ENCODE measurements around the gene WEE2.
"Not testable (repeated sequence)": the region's sequence is repeated elsewhere in the genome, so short reads cannot be mapped to it uniquely, and the experiment has no call there.

WEE2 gene

DNA sequence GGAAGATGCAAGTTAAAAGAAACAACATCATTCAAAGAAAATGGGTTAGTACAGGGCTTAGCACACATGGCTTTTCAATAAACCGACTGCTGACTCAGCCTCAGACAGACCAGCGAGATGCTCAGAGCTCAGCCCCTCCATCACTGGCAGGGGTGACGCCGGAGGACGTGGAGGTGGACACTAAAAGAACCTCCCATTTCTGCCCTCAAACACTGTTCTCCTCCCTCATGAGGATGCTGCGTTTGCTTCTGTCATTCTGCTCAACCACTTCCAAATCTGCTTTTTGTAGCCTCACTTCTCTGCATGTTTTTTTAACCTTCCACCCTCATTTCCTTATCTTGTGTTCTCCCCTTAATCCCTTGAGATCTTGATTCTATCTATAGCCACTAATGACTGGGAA is 21.5 kb upstream of the WEE2 start:
- in situ Hi-C loops (cut with HindIII; ENCODE audit: low pct_ligation_motif_present, low pct_unique_long_range_greater_than_20kb, low sequenced_read_pairs), result no loop called here
- DNase-seq, result no peak

DNA sequence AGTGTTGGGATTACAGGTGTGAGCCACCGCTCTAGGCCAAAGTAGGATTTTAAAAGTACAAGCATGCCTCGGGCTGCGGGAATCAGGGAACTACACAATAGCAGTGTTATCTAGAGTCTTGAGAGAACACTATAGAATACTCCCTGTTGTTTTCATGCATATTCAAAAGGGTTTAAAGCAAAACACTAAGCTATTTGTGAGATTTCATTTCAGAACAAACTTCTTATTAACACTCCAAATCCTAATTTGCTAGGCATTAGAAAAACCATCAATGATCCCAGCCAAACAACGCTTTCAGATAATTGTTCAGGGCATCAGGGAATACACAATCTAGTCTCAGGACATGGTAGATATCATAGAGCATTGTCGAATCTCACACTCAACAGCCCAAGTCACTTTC is 20.1 kb upstream of the WEE2 start:
- in situ Hi-C loops (cut with HindIII; ENCODE audit: low pct_ligation_motif_present, low pct_unique_long_range_greater_than_20kb, low sequenced_read_pairs), result no loop called here

DNA sequence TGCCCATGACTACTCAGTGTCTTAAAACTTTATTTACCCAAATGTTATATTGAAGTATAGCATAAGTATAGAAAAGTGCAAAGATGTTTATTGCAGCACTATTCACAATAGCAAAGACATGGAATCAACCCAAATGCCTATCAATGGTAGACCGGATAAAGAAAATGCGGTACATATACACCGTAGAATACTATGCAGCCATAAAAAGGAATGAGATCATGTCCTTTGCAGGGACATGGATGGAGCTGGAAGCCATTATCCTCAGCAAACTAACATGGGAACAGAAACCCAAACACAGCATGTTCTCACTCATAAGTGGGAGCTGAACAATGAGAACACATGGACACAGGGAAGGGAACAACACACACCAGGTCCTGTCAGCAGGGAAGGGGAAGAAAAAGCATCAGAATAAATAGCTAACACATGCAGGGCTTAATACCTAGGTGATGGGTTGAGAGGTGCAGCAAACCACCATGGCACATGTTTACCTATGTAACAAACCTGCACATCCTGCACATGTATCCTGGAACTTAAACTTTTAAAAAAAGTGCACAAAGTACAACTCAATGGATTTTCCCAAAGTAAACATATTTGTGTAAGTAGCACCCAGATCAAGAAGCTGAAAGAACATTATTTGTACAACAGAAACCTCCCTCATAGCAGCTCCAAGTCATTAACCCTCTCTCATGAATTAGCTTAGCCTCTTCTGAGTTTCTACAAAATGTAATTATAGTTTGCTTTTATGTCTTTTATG is 18.9 kb upstream of the WEE2 start:
- DNase-seq; in situ Hi-C loops (cut with HindIII; ENCODE audit: low pct_ligation_motif_present, low pct_unique_long_range_greater_than_20kb, low sequenced_read_pairs): not testable (repeated sequence)

More for the DNA sequence above, 20.1 kb upstream of the WEE2 start:
- DNase-seq, result no peak

DNA sequence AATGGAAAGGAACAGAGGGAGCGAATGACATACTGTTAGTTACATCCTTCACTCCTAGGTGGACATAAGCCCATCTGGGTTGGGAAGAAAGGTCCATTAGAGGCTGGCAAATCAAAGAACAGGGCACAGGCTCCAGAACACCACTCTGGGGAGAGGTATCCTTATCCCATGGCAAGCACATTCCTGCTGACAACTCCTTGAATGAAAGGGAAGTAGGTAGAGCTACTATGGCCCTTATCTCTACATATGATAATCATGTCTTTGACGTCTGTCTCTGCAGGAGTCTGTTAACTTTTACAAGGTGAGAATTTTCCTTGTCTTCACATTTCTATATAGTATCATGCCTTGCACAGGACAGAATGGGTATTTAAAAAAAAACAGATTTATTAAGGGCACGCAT is 16.6 kb upstream of the WEE2 start:
- in situ Hi-C loops (cut with HindIII; ENCODE audit: low pct_ligation_motif_present, low pct_unique_long_range_greater_than_20kb, low sequenced_read_pairs), result no loop called here
- DNase-seq, result no peak

DNA sequence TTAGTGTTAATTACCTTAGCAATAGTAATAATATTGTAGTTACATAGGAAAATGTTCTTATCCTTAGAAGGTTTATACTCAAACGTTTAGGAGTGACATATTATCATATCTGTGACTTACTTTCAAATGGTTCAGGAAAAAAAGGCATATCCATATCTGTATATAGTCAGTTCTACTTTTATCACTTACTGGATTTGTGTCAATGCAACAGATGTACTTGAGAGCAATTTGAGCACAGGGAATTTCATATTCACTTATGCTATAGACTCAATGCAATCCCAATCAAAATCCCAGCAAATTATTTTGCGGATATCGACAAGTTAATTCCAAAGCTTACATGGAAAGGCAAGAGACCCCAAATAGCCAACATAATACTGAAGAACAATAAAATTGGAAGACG is 16.2 kb upstream of the WEE2 start:
- DNase-seq, result no peak
- in situ Hi-C loops (cut with HindIII; ENCODE audit: low pct_ligation_motif_present, low pct_unique_long_range_greater_than_20kb, low sequenced_read_pairs), result no loop called here

DNA sequence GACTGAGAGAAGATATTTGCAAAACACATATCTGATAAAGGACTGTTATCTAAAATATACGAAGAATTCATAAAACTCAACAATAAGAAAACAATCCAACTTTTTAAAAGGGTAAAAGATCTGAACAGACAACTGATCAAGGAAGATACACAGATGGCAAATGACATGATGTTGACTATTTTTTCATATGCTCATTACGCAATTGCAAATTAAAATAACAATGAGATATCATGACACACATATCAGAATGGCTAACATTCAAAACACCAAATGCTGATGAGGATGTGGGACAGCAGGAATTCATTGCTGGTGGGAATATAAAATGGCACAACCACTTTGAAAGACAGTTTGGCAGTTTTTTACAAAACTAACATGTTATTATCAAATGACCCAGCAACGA is 15.1 kb upstream of the WEE2 start:
- no peak for DNase-seq
- in situ Hi-C loops (cut with HindIII; ENCODE audit: low pct_ligation_motif_present, low pct_unique_long_range_greater_than_20kb, low sequenced_read_pairs), result no loop called here

DNA sequence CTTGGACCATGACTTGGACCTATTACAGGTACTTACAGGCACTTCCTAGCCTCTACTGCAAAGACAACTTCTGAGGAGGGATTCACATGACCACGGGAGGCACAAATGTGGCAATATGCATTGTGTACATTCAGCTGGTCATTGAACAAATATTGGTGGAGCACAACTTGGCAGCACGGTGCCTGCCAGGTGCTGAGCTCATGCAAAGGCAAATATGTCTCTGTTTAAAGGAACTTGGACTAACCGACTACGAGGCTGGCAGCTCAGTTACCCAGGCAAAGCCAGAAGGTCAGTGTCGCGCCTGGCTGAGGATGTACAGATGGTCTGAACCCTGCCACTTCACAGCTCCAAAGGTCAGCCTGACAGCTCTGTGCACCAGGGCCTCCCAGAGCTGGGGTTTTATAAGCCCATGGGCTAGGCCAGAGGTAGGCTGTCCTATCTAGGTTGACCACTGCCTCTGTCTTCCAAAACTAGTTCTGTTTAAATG is 12.3 kb upstream of the WEE2 start:
- DNase-seq, result peak; percentile 40
- in situ Hi-C loops (cut with HindIII; ENCODE audit: low pct_ligation_motif_present, low pct_unique_long_range_greater_than_20kb, low sequenced_read_pairs), result no loop called here

DNA sequence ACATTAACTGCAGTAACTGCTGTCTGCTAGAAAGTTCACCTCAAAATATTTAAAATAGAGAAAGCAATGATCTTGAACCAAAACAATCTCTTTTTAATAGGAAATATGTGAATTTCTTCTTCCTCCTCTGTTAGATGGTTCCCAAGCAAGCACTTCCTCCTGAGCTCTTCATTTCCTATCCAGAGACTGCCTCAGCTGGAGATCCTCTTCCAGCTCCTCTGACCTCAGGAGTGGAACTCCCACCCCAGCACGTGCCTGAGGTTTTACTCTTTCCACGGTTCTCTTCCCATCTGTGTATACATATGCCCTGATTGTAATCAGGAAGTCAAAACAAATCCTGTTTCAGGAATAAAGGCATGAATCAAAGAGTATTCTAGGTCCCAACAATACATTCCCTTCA is 11.8 kb upstream of the WEE2 start:
- in situ Hi-C loops (cut with HindIII; ENCODE audit: low pct_ligation_motif_present, low pct_unique_long_range_greater_than_20kb, low sequenced_read_pairs), result no loop called here
- no peak for DNase-seq

DNA sequence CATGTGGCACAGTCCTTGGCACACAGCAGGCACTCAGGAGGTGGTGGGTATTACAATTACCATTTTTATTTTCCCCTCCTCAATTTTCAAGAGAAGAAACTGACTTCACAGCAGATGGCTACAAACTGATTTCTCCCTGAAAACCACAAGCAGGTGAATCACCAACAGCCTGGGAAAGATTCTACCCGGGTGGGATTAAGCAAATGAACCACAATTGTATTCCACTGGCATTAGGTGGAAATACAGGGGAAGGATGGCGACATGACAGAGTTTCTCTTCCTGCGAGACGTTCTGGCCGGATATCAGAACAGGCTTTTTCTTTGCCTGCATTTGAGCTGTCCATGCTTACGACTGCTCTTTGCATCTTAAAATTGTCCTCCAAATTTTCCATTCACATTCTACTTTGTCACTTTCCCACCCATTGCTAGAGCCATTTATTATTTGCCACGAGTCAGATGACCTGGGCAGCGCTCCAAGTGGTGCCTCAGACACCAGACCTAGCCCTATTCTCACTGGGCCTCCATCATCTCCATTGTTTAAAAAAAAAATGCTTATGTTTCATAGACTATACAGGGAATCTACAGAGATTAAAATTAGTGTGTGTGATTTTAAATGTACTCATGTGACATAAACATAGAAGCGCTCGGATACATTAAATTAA is 10.8 kb upstream of the WEE2 start:
- in situ Hi-C loops (cut with HindIII; ENCODE audit: low pct_ligation_motif_present, low pct_unique_long_range_greater_than_20kb, low sequenced_read_pairs), result no loop called here
- DNase-seq, result peak; percentile 85

DNA sequence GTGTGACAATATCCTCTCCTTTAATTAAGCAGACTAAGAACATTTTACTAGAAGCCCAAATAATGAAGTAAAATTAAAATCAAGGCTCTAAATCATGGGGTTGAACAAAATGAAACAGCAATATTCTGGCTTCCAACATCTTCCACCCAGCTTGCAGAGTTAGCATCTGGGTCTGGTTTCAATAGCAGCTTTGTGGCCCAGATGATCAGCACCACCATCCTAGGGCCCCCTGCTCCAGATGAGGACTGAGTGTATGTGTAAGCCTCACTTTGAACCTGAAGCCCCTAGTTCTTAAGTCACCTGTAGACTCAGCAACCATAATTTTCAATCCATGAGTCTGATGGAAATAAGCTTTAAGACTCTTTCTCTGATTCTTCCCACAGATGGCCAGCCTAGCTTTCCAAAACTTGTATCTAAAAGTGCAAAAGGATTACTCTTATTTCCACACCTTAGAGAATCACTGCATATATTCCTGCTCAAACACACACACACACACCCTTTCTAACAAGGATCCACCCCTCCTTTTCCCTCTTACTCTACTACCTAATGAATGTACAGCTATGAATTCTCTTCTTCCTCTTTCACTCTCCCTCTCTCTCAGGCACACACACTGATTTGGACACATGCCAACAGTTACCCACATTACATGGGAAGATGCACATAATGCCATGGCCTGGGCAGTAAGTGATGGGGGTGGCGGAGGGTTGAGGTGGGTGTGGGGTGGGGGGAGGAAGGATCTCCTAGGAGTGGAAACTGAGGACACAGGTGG is 9.7 kb upstream of the WEE2 start:
- in situ Hi-C loops (cut with HindIII; ENCODE audit: low pct_ligation_motif_present, low pct_unique_long_range_greater_than_20kb, low sequenced_read_pairs), result no loop called here
- no peak for DNase-seq

DNA sequence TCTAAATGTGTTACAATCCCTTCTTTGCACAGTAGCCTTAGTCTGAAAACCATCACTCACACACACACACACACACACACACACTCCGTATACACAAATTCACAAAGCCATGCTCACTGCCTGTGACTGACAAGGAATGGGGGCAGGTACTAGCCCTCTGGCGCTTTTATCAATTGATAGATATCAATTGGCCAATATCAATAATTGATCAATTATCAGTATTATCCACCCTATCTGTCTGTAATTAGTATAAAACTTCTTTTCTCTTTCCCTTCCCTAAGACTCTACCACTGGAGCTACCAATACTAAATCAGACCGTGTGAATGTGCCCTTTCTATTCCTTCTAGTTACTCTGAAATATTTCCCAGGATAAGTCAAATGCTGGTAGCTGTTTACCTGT is 8.3 kb upstream of the WEE2 start:
- in situ Hi-C loops (cut with HindIII; ENCODE audit: low pct_ligation_motif_present, low pct_unique_long_range_greater_than_20kb, low sequenced_read_pairs), result no loop called here
- no peak for DNase-seq

DNA sequence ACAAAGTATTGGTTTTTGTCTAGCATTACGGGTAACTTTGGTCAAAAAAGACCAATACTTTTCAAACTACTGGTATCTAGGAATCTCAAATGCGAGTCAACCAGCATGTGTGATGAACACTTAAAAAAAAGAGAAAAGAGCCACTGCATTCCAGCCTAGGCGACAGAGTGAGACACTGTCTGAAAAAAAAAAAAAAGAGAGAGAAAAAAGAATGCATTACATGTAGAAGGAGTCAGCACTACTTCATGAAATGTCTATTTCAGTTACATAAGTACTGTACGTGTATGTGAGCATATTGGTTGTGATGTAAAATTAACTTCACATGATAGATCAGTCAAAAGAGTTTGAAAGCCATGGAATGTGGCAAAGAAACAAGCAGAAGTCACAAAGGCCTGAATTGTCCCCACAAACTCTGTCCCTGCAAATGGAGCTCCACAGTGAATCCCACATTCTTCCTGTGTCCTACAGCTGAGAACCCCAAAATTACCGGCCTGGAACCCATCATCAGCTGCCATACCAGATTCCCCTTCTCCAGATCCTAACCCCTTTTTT is 7.8 kb upstream of the WEE2 start:
- in situ Hi-C loops (cut with HindIII; ENCODE audit: low pct_ligation_motif_present, low pct_unique_long_range_greater_than_20kb, low sequenced_read_pairs), result no loop called here
- DNase-seq, result peak; percentile 38

DNA sequence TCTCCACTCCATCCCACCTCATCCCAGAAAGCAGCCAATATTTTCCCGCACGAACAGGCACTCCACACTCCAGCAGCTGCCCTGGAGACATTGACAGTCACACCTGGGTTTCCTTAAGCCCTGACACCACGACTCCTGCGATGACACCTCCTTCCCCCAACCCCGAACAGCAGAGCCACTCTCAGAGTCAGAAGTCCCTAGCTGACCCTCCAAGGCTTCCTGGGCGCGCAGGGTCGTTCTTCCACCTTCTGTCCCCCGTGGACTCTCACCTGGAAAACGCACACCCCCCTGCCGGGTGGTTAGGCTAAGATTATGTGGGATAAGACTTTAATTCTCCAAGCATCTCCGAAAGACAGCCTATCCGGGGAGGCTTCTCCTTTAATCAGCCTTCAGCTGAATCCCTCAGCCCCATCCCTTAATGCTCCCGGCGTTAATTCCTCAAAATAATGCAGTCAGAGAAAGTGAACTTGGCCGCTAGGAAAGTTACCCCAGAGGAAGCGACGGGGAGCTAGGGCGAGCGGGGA is 7.2 kb upstream of the WEE2 start:
- peak; percentile 25 for DNase-seq
- in situ Hi-C loops (cut with HindIII; ENCODE audit: low pct_ligation_motif_present, low pct_unique_long_range_greater_than_20kb, low sequenced_read_pairs), result no loop called here

DNA sequence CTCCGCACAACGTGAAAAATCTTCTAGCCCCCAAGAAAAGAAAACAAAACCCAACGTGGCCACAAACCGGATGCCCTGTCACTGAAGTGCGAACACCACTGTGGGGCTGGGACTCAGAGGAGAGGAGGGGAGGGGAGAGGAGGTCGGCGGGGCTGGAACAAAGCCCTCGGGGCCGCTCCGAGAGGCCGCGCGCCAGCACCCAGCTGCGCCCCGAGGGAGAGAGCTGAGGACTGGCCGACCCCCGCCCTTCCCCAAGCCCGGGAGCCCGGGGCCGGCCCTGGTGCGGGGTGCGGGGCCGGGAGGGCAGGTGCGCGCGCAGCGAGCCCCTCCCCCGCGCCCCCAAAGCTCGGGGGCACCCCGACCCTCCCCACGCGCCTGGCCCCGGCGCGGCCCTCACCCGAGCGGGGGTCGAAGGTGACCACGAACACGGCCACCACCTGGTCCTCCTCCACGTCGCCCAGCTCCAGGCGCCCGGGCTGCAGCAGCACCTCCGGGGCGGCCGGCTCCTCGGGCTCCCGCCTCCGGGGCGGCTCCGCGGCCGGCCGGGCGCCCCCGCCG is 6.6 kb upstream of the WEE2 start:
- in situ Hi-C loops (cut with HindIII; ENCODE audit: low pct_ligation_motif_present, low pct_unique_long_range_greater_than_20kb, low sequenced_read_pairs), result no loop called here
- DNase-seq, result peak; percentile 62

DNA sequence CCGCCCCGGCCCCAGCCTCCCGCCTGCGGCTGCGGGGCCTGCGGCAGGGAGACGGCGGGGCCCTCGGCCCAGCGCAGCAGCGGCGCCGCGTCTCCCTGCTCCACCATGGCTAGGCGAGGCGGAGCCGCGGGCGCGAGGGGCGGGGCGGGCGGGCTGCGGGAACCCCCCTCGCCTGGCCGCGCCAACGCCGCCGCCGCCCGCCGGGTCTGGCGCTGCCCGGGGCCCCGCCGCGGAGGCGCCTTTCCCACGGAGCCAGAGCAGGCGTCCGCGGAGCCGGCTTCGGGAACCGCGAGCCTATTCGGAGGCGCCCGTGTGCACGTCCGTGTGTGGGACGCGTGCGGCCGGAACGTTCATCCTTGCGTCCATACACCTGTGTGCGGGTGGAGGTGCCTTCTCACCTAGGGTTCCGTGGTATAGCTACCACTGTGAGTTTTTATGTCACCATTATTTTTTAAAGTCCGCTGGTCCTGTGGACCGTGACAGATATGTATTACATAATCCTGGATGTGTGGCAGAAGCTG is 6.0 kb upstream of the WEE2 start, which contains the start of gene DENND11:
TSS of gene DENND11 (minus strand) at position 120 of the 521 bp plus-strand sequence. CDS start at position 107, 13 bp downstream.
- peak; percentile 64 for DNase-seq
- in situ Hi-C loops (cut with HindIII; ENCODE audit: low pct_ligation_motif_present, low pct_unique_long_range_greater_than_20kb, low sequenced_read_pairs), result no loop called here

DNA sequence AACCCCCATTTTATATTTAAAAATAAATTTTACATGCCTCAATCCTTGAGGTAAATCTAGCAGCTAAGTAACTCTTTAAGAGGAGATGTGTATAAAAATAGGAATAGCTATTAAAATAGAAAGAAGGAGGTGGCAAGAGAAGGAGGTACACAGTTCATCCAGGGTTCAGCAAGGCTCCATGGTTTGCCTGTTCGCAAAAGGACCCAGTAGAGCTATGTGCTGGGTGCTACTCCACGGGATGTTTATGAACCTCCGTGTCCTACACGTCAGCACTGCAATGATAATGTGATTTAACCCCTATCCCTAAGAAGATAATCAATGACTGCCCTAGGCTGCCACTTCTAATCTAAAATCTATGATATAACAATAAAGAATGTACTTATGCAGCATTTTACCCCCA is 5.3 kb upstream of the WEE2 start:
- in situ Hi-C loops (cut with HindIII; ENCODE audit: low pct_ligation_motif_present, low pct_unique_long_range_greater_than_20kb, low sequenced_read_pairs), result no loop called here
- no peak for DNase-seq

DNA sequence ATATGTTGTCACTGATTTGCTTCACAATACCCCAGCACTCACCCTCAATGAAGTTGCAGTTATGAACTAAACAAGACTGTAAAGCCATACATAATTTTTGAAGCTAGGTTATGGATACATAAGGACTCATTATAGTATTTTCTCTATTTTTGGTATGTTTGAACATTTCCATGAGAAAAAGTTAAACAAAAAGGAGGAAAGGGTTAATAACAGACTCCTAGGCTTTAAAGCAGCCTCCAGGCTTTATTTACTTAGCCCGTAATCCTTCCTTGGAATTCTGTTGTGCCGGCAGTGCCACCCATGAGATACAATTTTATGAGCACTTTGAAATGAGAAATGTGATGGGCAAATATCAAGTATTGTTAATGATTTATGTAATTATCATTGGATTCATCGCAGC is 4.0 kb upstream of the WEE2 start:
- DNase-seq, result no peak
- in situ Hi-C loops (cut with HindIII; ENCODE audit: low pct_ligation_motif_present, low pct_unique_long_range_greater_than_20kb, low sequenced_read_pairs), result no loop called here

DNA sequence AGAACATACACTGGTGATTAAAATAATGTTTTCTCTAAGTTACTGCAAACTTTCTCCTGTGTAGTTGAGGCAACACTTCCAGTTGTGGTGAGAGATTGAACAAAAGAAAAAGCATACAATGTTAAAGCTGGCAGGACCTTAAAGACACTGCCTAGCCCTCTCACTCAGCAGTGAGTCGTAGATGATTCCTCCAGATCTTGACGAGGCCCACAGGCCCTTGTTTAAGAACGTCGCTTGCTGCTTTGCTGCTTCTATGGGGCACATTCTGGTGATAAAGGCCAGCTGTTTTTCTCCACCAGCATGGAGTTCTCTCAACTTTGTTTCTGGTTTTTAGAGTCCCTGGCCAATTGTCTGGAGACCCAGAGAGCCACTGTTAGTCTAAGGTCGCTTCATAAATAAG is 3.4 kb upstream of the WEE2 start:
- no peak for DNase-seq
- in situ Hi-C loops (cut with HindIII; ENCODE audit: low pct_ligation_motif_present, low pct_unique_long_range_greater_than_20kb, low sequenced_read_pairs), result no loop called here
